ENCODE data around the gene ZNF584.
"Not testable (repeated sequence)": the region's sequence is repeated elsewhere in the genome, so short reads cannot be mapped to it uniquely, and the experiment has no call there.

Gene ZNF584

GRCh38 chr19:58408152-58409009 lies at the start of gene ZNF584:
TSS of gene ZNF584 (plus strand) at chr19:58408649. CDS start at chr19:58409148, 499 bp downstream.
- DNase-seq: peak; percentile 88 to 97

- peak; percentile 54 to 75 for DNase-seq
Measured at GRCh38 chr19:58361900-58362271, 46.6 kb upstream of the ZNF584 start.

- peak; percentile 95 to 97 for DNase-seq
Measured at GRCh38 chr19:58362272-58362994, 46.0 kb upstream of the ZNF584 start, which contains the start of gene ZNF497. TSS of gene ZNF497 (minus strand) at chr19:58362751. CDS start at chr19:58357635, 5,116 bp downstream.

DNA sequence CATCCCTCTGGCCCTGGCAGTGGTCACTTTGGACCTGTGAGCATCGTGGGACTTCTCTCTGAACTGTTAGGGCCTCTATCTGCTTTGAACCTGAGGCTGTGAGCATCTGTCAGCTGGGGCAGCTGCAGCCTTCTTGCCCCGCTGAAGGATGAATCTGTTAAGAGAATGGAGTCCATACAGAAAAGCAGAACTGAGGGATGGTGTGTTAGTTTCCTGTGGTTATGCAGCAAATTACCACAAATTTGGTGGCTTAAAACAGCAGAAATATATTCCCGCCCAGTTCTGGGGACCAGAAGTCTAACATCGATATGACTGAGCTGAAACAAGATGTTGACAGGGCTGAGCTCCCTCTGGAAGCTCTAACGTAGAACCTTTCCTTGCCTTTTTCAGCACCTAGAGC lies 44.3 kb upstream of the ZNF584 start:
- no peak for DNase-seq

- no peak for DNase-seq
Measured at GRCh38 chr19:58366585-58367430, 41.6 kb upstream of the ZNF584 start.

GRCh38 chr19:58367698-58368454 lies 40.6 kb upstream of the ZNF584 start:
- no peak for DNase-seq

- DNase-seq: no peak
Measured at GRCh38 chr19:58368561-58369360, 39.7 kb upstream of the ZNF584 start.

- DNase-seq: no peak
Measured at GRCh38 chr19:58372311-58373133, 35.9 kb upstream of the ZNF584 start.

DNA sequence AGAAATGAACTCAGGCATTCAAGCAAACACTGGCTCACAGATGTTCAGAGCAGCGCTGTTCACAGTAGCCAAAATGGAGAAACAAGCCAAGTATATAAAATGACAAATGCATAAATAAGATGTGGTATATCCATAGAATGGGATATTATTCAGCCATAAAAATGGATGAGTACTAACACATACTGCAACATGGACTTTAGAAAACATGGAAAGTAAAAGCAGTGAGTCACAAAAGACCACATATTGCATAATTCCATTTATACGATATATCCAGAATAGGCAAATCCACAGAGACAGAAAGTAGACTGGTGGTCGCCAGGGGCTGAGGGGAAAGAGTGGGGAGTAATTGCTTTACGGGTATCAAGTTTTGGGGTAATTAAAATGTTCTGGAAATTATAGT lies 34.2 kb upstream of the ZNF584 start:
- no peak for DNase-seq

- DNase-seq: not testable (repeated sequence)
Measured at GRCh38 chr19:58376724-58377123, 31.7 kb upstream of the ZNF584 start.

GRCh38 chr19:58379246-58379645 lies 29.2 kb upstream of the ZNF584 start:
- no peak for DNase-seq

- DNase-seq: no peak
Measured at GRCh38 chr19:58380037-58380661, 28.3 kb upstream of the ZNF584 start.

DNA sequence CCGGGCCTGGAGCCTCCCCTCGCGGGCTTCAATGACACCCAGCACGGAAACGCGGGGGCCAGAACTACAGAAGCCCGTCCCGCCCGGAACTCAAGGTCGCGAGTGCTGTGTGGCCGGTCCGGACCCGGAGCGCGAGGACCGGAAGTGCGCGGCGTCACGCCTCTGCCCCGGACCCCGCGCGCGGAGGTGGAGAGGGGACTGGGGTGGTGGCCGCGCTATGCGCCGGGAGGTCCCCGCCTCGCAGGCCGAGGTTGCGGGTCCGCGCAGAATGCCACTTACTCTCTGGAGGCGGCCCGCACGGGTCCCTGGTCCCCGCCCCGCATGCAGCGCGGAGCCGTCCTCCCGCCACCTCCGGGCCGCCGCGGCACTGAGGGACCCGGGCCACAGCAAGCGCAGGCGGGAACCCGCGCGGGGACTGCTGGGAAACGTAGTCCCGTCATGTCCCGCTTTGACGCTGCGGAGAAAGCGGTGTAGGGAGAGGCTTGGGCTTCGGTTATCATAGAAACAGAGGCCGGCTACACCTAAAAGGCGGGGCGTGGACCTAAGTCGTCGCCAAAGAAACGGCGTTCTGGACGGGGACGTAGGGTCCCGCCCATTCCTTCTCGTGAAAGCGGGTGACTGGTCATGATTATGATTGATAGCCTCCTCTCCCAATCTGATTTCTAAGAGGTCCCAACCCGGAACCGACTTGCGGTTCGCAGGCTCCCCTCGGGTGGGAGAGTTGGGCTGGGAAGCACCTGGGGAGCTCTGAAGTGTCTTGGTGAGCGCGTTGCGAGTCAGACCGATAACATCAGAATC lies 27.6 kb upstream of the ZNF584 start, which contains the start of gene ZNF837:
Gene ZNF837 (minus strand): TSS at position 369 of the 798 bp plus-strand sequence. CDS start 11,698 bp downstream, outside the sequence.
- DNase-seq: peak; percentile 99

GRCh38 chr19:58381460-58382212 lies 26.8 kb upstream of the ZNF584 start:
- no peak for DNase-seq

DNA sequence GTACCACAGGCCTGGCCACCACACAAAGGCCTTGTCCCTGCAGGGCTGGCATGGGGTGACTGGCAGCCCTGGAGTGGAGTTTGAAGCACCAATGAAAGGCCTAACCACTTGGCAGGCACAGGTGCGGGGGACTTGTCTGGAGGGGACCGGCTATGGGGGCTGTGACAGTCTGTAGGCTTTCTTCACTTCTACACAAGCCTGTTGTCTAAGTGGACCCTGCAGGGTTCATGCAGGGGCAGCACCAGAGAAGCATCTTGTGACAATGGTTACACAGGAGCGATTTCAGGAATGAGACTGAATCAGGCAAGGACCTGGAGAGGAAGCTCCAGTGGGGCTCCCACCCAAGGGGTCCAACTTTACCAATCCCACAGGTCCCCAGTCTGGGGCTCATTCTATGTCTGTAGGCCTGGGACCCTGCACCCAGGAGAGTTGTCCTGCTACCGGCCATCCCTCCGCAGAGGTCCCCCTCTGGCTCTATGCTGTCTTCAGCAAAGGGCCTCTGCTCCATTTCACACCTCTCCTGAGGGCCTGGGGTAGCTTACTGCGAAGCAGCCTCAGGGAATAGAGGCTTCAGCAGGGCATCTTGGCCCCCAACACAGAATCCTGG lies 25.3 kb upstream of the ZNF584 start:
- no peak for DNase-seq

DNA sequence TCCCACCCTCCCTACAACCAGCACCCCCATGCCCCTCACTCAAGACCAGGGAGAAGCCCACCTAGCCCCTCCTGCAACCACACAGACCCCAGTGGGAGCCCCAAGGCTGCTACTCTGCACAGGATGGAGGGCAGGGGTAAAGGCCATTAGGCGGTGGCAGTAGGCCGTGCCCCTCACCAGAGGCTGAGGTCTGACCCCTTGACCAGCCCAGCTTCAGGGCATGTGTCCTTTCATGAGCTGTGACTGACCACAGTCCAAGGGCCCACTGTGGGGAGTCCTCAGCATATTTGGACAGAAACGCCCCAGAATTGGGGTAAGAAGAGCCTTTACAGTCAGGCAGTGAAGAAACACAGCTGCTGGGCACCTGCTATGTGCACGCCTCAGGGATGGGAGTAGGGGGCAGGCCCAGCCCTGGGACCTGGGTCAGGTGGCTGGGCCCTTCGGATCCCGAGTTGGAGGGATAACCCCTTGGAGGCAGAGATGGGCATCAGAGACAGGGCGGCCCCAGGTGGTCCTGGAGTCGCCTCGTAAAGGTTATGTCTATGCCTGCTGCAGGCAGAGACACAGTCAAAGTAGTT lies 23.0 kb upstream of the ZNF584 start:
- no peak for DNase-seq

GRCh38 chr19:58385891-58386575 lies 22.4 kb upstream of the ZNF584 start:
- no peak for DNase-seq
